Activated naive CD8-positive, alpha-beta T cell treated with anti-CD3 and anti-CD28 coated beads, Interleukin-2, amount 50 U/mL, for 16 hours (primary cell): ENCODE results near the gene TRIM40.

Experiments
- DNase-seq: peaks from one replicate; pipeline ENCODE4 v3.0.0-alpha.2; 2020; ENCODE audit warnings: low read depth, low spot score

The TRIM40 gene, protein sequence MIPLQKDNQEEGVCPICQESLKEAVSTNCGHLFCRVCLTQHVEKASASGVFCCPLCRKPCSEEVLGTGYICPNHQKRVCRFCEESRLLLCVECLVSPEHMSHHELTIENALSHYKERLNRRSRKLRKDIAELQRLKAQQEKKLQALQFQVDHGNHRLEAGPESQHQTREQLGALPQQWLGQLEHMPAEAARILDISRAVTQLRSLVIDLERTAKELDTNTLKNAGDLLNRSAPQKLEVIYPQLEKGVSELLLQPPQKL

DNA sequence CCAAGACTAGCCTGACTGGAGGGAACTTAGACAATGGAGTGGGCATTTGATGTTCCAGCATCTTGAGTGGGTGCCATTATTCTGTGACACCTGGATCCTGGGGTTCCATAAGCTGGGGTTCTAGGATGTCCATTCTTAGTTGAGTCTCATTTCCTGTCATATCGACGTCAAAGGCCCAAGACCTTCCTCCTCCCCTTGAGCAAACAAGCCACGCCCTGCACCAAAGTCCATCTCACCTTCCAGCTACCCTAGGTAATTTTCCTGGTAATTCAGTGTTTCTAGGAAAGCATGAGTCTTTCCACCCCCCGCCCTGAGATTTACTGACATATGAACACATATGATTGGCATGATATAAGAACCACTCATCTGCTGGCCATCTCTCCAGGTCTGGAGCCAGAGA, at the start of gene TRIM40:
Gene TRIM40 (plus strand): TSS at position 384 of the 400 bp plus-strand sequence. CDS start 897 bp downstream, outside the sequence.
- DNase-seq, result no peak

DNA sequence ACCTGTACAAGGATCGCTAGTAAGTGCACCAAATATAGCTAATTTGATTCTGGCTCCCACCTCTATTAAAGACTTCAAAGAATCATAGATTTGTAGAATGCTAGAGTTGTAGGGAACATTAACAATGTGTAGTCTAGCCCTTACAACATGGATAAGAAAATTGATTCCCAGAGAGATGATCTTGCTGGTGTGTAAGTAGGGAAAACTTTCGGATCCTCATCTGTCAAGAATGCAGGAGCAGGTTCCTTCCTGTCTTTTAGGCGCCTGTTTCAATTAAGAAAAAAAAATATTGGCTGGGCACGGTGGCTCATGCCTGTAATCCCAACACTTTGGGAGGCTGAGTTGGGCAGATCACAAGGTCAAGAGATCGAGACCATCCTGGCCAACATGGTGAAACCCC, 48.1 kb upstream of the TRIM40 start:
- no peak for DNase-seq

DNA sequence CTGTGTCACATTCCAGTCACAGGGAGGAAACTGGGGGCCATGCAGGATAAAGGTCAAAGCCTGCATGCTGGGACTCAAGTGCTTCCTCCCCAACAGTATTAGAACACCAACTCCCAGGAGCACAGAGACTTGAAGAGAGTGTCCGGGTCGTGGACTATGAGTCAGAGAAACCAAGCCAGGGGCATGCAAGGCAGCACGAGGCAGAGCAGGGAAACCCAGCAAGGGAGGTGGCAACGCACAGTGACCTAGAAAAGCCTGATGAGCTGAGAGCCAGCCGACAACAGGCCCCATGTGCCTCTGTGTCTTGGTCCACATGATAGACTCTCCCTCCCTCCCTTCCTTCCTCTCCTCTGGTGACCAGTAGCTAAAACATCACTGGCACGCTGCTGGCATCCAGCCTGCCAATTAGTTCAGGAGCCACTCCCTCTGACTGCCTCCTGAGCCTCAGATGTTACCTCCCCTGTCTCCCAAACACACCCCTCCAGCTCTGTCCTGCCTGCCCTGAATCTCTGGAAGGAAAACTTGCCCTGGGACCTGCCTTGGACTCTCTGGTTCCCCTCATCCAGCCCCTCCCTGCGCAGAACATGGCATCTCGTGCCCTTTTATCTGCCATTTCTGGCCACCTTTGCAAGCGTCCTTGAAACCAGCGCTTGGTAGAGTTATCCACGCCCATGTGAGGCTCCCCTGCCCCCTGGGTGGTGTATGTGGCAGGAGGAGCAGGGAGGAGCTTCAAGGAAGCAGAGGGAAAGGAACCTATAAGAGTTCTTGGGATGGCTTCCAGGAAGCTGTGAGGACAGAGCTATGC, 44.2 kb upstream of the TRIM40 start:
- DNase-seq, result no peak

DNA sequence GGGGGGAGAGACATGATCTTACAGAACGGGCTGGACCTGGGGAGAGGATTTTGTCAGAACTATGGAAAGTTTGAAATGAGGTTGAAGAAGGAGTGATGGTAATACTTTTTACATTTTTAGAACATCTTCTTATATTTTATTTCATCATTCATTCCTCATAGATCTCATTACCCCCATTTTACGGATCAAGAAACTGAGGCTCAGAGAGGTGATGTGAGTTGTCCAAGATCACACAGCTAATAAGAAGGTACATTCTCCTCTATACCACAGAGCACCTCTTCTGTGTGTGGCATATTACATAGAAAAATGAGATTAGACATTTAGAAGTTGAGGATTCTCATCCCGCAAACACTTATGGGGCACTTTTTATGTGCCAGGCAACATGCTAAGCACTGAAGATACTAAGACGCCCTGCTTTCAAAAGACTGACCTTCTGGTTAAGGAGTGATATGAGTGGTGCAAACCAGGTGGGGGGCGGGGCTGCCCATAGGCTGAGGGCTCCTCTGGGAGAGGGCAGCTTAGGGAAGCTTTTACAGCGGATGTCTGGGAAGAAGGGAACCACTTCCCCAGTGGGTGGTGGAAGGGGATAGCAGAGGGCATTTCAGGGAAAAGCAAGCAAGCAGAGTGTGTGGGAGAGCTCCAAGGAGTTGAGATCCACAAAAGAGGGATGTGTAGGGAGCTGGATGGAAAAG, 42.9 kb upstream of the TRIM40 start:
- no peak for DNase-seq

DNA sequence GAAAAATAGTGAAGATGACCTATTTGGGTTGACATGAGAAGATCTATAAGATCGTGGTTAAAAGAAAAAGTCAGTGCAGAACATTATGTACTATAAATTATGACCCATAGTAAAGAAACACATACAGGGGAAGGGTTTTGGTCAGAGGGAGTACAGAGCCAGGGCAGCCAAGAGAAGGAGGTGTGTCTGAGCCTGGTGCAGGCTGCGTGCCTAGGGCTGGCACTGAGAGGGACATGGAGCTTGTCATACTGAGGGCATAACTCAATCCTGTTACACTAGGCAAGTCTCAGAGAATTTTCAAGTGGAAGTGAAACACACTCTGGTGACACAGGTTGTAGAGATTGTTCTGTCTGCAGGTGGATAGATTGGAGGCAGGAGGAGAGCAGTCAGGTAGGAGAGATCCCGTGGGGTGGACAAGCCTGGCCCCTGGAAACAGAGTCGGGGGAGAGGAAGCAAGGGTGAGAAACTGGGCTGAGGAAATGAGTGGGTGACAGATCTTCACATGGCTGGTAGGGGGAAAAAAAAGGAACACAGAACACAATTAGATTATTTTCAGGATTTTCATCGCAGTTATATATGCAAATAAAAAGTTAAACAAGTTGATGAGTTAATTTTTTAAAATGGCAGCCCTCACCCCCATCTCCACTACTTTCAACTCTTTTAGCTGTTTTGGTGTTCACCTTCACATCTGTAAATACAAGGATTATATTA, 41.8 kb upstream of the TRIM40 start:
- DNase-seq, result no peak

DNA sequence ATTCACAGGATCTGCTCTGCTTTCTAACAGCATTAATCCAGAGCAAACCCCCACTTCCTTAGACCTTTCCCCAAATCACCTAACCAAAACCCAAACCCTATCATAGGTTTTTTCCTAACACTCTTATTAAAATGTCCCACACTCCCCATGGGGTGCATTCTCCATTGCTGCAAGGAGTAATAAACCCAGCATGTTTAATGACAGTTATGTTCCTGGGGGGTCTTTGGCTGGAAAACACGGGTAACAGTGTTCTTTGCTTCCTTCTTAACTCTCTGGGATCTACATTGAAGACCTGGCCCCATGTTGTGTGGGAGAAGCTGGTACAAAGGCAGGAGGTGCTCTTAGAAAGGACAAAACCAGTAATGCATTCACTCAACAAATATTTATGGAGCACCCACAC, 39.1 kb upstream of the TRIM40 start:
- DNase-seq, result no peak

DNA sequence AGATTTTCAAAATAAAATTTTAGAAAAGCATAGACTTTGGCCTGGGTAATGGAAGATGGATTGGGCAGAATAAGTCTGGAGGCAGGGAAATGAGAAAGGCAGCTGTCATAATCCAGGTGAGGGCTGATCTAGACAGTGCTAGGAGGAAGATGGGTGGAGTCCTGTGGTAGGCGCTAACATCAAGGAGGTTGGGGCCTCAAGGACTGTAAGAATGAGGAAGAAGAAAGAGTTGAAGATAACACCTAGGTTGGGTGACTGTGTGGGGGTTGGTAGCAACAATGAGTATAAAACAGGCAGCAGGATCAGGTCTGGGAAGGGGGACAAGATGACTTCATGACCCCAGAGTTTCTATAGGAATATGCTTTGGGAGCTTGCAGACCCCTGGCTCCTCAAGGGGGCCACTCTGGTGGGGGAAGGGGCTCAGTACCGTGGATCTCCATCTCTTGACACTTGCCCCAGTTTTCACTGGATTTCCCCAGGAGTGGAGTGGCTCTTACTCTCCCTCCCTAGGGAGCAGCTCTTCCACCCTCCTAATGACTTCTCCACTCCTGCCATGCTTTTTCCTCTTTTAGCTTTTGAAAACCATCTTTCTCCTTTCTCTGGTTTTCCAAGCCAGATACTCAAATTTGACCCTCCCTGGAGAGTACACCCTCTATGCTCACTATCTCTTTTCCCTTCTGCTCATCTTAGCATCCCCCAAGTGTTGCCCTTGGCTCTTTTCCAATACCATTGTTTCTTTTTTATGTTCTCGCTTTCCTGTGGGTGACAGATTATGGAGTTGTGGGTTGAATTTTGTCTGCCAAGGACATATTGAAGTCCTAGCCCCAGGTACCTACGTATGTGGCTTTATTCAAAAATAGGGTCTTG, 37.8 kb upstream of the TRIM40 start:
- DNase-seq, result no peak

DNA sequence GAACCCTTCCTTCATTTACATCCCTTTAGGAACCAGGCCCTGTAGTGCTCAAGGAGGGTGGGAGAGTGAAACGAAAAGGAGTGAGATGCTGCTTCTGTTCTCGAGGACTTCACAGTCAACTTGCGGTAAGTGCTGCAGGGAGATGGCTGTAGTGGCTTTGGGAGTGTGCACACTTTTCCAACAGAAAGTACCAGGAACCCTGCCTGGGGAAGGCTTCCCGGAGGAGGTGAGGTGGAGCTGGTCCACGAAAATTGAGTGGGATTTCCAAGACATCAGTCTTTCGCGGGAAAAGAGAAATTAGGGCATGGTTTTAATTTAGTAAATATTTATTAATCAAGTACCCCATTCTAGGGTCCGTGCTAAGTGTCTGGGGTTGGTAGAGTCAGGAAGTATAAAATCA, 35.8 kb upstream of the TRIM40 start:
- DNase-seq, result no peak

DNA sequence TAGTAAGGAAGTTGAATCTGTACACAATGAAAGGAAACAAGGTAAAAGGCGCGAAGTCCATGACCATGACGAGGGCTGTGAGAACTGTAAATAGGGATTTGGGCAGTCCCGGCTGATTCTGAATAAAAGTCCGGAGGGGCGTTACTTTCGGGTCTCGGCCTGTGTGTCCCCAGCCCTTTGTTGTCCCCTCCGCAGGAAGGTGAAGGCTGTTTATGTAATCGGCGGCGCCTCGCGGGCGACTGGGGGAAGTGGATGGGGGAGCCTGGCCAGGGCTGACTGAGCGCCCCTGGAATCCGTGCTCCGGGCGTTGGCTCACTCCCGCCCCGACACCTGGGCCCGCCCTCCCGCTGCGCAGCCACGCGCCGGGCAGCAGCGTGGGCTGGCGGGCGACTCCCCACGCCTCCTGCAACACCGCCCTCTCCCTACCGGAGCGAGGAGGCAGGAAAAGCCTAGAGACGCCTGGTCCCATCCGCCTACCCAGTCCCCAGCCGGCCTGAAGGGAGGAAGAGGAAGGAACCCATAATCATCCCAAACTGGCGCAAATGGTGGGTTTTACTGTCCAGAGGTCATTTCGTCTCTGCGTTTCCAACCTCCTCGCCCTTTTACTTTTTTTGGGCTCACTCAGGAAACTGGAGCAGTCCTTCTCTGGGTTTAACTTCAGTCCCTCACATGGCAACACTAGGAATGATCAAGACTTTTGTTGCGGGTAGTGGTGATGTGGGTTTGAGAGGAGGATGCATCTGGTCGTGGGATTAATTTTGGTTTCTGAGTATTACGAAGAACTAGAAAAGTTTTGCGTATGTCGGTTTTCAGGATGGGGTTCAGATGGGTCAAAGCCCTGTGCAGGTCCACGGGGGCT, 35.1 kb upstream of the TRIM40 start:
- no peak for DNase-seq

DNA sequence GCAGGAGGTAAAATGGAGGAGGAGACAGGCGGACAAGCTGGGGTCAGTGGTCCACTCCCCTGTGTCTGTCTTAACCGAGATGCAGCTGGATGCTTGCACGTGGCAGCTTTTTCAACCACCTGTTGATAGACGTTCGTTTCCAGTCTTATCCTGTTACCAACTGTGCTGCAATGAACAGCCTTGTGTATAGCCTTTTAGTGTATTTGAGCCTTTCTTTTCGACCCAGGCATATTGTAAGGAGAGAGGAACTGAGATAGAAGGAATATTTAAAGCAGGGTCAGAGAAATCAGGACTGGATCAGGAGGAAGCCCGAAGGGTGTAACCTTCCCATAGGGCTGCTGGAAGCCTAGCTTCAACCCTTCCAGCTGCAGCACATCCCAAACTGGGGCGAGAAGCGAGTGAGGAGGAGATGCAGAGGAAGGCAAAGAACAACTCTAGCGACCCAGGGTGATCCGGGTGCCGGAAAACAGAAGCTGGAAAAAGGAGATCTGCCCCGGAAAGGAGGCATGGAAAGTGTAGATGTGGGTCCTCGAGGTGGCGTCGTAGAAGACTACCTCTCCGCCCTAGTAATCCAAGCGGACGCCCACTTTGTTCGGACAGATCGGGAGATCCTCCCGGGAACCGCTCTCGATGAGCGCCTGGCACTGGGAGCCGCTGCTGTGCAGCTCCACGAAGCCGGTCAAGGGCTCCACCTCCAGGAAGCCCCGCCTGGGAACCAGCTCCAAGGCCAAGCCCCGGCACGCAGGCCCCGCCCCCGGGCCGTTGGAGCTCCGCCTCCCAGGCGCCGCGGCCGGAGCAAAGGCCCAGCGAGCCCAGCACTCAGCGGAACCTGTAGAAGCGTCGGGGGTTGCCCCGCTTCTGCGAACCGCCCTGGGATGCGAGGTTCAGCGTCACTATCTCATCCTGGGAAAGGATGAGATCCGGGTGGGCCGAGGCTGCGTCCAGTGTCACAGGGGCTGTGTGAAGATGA, 34.2 kb upstream of the TRIM40 start:
- peak; percentile 26 for DNase-seq

DNA sequence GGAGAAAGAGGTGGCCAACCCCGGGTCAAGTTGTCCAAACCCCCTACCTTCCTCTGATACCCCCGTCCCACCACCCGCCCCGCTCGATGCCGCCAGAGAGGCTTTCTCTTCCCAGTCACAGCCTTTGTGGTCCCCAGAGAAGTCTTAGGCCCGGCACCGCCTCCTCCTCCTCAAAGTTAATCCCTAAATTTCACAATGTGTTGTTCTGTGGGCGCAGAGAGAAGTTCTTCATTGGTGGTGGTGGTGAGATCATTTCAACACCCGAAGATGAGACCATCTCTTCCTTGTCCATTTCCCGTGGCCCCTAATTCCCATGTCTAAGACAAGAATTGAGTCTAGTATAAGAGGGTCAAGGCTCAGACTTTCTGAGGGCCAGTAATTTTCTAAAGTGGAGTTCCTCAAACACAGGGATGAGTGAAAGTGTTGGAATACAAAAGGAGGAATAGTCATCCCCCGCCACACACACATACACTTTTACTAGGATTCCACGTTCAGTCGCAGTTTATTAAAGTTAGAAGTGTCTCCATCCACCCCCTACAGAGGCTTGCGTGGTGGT, 33.4 kb upstream of the TRIM40 start:
- no peak for DNase-seq

DNA sequence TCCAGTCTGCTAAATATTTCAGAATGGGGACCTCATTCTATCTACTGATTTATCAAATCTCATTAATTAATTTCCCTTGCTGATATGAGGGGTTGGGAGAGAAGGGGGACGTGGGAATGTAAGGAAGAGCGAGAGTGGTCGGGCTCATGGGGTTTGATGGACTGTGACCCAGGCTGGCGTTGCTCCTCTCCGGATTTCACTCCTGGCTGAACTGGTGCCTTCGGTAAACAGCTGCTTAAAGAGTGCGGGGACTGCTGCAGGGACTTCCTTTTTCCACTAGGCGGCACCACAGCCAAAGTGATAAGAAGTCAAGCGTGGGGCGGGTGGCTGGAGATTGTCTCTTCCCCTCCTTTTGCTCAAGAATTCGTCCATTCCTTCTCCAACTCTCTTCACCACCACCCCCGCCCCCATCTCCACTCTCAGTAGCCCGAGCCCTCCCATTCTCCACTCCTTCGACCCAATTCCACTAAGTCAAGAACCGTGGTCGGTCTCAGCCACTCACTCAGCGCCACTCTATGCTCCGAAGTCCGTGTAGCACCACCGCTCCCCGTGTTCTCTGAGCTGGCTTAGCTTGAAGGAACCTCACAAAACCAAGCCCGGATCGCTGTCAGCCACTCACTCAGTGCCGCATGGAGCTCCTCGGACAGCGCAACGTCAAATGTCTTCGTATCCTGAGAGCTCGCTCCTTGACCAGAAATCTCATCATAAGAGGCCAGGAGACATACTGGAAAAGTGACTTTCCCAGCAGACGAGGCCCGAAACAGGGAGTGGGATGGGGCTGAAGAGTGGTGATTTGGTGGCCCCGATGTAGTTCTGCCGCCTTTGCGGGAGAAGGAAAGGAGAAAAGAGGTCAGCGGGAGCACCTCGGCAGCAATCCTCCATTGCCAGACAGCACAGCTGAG, 32.7 kb upstream of the TRIM40 start:
- peak; percentile 67 for DNase-seq

DNA sequence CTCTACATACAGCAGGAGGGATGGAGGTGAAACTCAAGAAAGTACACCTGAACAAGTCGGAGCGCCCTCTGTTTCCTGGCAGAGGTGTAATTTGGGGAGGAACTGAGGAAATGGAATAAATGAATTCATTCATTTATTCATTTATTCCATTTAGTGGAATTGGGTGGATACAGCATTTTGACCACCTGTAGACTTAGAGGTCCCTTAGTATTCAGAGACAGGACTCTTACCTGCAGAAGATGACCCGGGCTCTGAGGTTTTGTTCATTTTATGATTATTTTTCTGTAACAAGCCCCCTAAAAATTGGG, 32.1 kb upstream of the TRIM40 start:
- no peak for DNase-seq

DNA sequence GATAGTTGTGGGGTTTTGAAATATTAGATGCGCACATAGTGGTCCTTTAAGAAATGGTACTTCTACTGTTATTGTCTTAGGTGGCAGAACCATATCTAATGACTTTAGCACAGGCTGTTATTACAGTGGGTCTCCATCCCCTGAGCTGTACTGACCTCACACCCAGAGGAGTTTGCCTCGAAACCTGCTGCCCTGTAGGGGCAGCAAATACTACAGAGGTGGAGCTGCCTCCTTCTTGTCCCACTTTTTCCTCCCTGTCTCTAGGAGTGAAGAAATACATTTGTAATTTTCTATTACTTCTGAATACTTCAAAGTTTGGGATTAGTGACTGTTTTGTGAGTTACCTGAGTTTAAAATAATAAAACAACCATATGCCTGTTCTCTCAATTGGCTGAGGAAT, 31.3 kb upstream of the TRIM40 start:
- DNase-seq, result no peak

DNA sequence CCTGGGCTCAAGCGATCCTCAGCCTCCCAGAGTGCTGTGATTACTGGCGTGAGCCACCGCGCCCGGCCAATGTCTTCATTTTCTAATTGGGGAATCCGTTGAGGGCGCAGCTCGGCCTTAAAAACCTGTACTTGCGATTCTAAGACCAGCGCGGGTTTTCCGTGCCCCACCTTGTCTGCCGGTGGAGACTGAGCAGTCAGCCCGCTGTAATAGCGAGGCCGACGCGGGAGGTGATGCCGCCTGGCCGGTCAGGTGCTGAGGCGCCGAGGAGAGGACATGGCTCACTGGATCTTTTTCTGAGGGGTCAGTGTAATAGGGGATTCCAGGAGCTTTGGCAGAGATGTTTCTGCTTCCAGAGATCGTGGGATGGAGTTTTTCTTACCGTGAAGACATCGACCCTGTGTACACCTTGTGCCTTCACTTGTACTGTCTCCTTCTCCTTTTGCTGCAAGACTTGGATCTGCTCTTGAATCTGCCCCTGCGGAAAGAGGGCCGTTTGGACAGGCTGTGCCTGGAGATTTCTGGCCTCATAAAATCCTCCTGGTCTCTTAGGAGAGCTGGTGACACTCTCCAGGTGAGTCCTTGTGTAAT, 24.6 kb upstream of the TRIM40 start:
- DNase-seq, result no peak

DNA sequence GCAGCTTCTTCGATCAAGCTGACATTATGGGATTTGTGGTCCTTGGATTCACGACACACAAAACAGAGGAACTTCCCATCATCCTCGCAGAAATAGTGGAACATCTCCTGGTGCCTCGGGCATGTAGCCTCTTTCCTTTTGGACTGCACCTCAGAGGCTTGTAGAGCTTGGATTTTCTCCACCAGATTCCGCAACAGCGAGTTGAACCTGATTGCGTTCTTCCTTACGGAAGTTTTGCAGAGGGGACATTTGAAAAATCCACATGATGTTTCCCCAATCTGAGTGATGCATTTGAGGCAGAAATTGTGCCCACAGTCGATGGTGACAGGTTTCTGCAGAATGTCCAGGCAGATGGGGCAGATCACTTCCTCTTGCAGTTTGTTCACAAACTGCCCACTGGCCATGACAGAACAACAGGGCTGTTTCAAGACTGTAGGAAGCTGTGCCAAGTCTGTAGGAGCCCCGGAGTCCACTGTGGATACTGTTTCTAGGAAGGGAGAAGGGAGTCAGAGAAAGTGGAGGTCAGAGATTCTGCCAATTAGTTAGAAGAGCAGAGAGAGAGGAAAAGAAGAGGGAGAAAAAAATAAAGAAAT, 23.4 kb upstream of the TRIM40 start:
- DNase-seq, result no peak
